ENCODE data around the gene PARVB.

The PARVB gene

GRCh38 chr22:44194569-44194968 lies 170.5 kb downstream of the PARVB start (continued):
- TF ChIP-seq ZFP3 (tag by site-specific recombination; IDR thresholded peaks at IDR 0.05; ENCODE audit: low read depth) = no peak
- TF ChIP-seq BCL11A (tag by site-specific recombination; IDR thresholded peaks at IDR 0.05; ENCODE audit: low read depth) = no peak
- no peak for TF ChIP-seq ZNF596 (tag by site-specific recombination; IDR thresholded peaks at IDR 0.05)
- TF ChIP-seq ZNF2 (tag by site-specific recombination; IDR thresholded peaks at IDR 0.05) = no peak
- no peak for TF ChIP-seq ZNF701 (tag by site-specific recombination; IDR thresholded peaks at IDR 0.05)
- no peak for TF ChIP-seq ZNF747 (tag by site-specific recombination; IDR thresholded peaks at IDR 0.05)
- TF ChIP-seq ZNF391 (tag by site-specific recombination; IDR thresholded peaks at IDR 0.05; ENCODE audit: borderline replicate concordance, low read depth) = no peak
- no peak for TF ChIP-seq ZNF488 (tag by site-specific recombination; IDR thresholded peaks at IDR 0.05)
- no peak for TF ChIP-seq ZNF239 (tag by site-specific recombination; IDR thresholded peaks at IDR 0.05)
- TF ChIP-seq ZNF341 (tag by site-specific recombination; IDR thresholded peaks at IDR 0.05; ENCODE audit: low read depth) = no peak
- no peak for TF ChIP-seq ZNF311 (tag by site-specific recombination; IDR thresholded peaks at IDR 0.05; ENCODE audit: borderline replicate concordance)
- no peak for TF ChIP-seq ZSCAN5A (tag by site-specific recombination; IDR thresholded peaks at IDR 0.05)
- TF ChIP-seq ZBTB48 (tag by site-specific recombination; IDR thresholded peaks at IDR 0.05) = no peak
- no peak for TF ChIP-seq ZNF394 (tag by site-specific recombination; IDR thresholded peaks at IDR 0.05; ENCODE audit: borderline replicate concordance)
- TF ChIP-seq ZNF366 (tag by site-specific recombination; conservative IDR thresholded peaks at IDR 0.05) = peak; percentile 99
- no peak for TF ChIP-seq CTCF (tag by site-specific recombination; IDR thresholded peaks at IDR 0.05)
- no peak for TF ChIP-seq ZNF10 (tag by site-specific recombination; IDR thresholded peaks at IDR 0.05)
- peak; percentile 95 for TF ChIP-seq EGR2 (tag by site-specific recombination; IDR thresholded peaks at IDR 0.05; ENCODE audit: low read depth)
- 0 out of 2 replicates have a peak, but pooled peaks have one; percentile 43 for TF ChIP-seq ZNF776 (tag by site-specific recombination; IDR thresholded peaks at IDR 0.05; ENCODE audit: borderline replicate concordance)
- peak; percentile 81 for TF ChIP-seq ZFHX2 (tag by site-specific recombination; conservative IDR thresholded peaks at IDR 0.05)
- no peak for TF ChIP-seq ZNF621 (tag by site-specific recombination; IDR thresholded peaks at IDR 0.05)
- no peak for TF ChIP-seq ZNF16 (tag by site-specific recombination; IDR thresholded peaks at IDR 0.05; ENCODE audit: low read depth)
- TF ChIP-seq ZBTB17 (tag by site-specific recombination; IDR thresholded peaks at IDR 0.05) = peak; percentile 99
- no peak for TF ChIP-seq ZNF292 (tag by site-specific recombination; IDR thresholded peaks at IDR 0.05; ENCODE audit: borderline replicate concordance, low read depth)
- TF ChIP-seq ZNF184 (tag by site-specific recombination; IDR thresholded peaks at IDR 0.05) = no peak
- TF ChIP-seq ZNF280C (tag by site-specific recombination; IDR thresholded peaks at IDR 0.05) = no peak
- TF ChIP-seq ZBTB1 (tag by site-specific recombination; IDR thresholded peaks at IDR 0.05) = no peak
- no peak for TF ChIP-seq ZNF580 (tag by site-specific recombination; IDR thresholded peaks at IDR 0.05)
- no peak for TF ChIP-seq ZNF555 (tag by site-specific recombination; conservative IDR thresholded peaks at IDR 0.05)
- no peak for TF ChIP-seq ZNF114 (tag by site-specific recombination; IDR thresholded peaks at IDR 0.05)
- no peak for TF ChIP-seq ZBTB11 (tag by site-specific recombination; conservative IDR thresholded peaks at IDR 0.05; ENCODE audit: low read depth)

Data from HEK293 (cell line).